HepG2 (cell line): ENCODE results near the gene CCL17. TPM values are rescaled to one million over a fixed set of nuclear protein-coding genes. Genes with fewer than 3 reads are reported as not detected.
A peak's percentile ranks its signal among the peaks of the same experiment; 100 is the strongest.

Experiments
- MZF1 ChIP-seq: sonication (generic); formaldehyde crosslinking; IDR thresholded peaks from 2 replicates; pipeline ENCODE4 v1.8.1; 2023; ENCODE audit warnings: mild to moderate bottlenecking, missing genetic modification reagents, borderline replicate concordance
- NR1H2 ChIP-seq: sonication (generic); formaldehyde crosslinking; IDR thresholded peaks from 2 replicates; pipeline ENCODE4 v1.8.1; 2022; ENCODE audit warnings: low read depth, missing genetic modification reagents, borderline replicate concordance
- ZC3H4 ChIP-seq: sonication (generic); formaldehyde crosslinking; IDR thresholded peaks from 2 replicates; pipeline ENCODE4 v1.4.0; 2020; ENCODE audit warnings: missing genetic modification reagents, borderline replicate concordance
- ZKSCAN8 ChIP-seq: IDR thresholded peaks from 2 replicates; pipeline ENCODE4 v1.6.1; 2016; ENCODE audit warnings: borderline replicate concordance, missing genetic modification reagents, missing compliant biosample characterization
- ZNF205 ChIP-seq: IDR thresholded peaks from 2 replicates; pipeline ENCODE4 v1.6.1; 2018; ENCODE audit warnings: missing biosample characterization, missing genetic modification reagents
- ZNF274 ChIP-seq: sonication (generic); formaldehyde crosslinking; IDR thresholded peaks from 2 replicates; pipeline ENCODE4 v1.5.1; 2020; ENCODE audit warnings: mild to moderate bottlenecking, missing genetic modification reagents
- ZNF607 ChIP-seq: sonication (generic); formaldehyde crosslinking; IDR thresholded peaks from 2 replicates; pipeline ENCODE4 v1.5.1; 2020; ENCODE audit warnings: missing genetic modification reagents, mild to moderate bottlenecking, borderline replicate concordance
- ZNF788 ChIP-seq: sonication (generic); formaldehyde crosslinking; IDR thresholded peaks from 2 replicates; pipeline ENCODE4 v1.5.0; 2020; ENCODE audit warnings: mild to moderate bottlenecking, missing genetic modification reagents, borderline replicate concordance
- ZNF790 ChIP-seq: sonication (generic); formaldehyde crosslinking; IDR thresholded peaks from 2 replicates; pipeline ENCODE4 v1.8.0; 2022; ENCODE audit warnings: missing genetic modification reagents, mild to moderate bottlenecking, borderline replicate concordance
- polyA plus RNA-seq, 8 experiments: library from polyadenylated mRNA; depleted of rRNA in 3 of 8; stranded (reverse) in 7 of 8; unstranded in 1 of 8; fragments of >200 nt; fragmentation: Illumina TruSeq in 4 of 8; extraction: Trizol in 4 of 8; gene quantifications; 2 replicates each; pipeline versions ENCODE4 v1.2.1 to v1.2.3, GENCODE V29; 2011 to 2016; ENCODE audit warnings: low read depth in 4 of 8, missing spikeins in 1 of 8, mixed read lengths in 1 of 8; ENCODE audit not compliant: insufficient read depth in 1 of 8
- total RNA-seq, 5 experiments: library from RNA; depleted of rRNA; stranded (reverse); fragments of >200 nt; fragmentation: Illumina TruSeq; extraction: Trizol; gene quantifications; 2 replicates each; pipeline ENCODE4 v1.2.3, GENCODE V29; 2016; ENCODE audit warnings: low read depth in 1 of 5
- TF ChIP-seq, protein P1 (sequence below): sonication (generic); formaldehyde crosslinking; IDR thresholded peaks from 2 replicates; pipeline ENCODE4 v1.4.0; 2020; ENCODE audit warnings: missing genetic modification reagents
- TF ChIP-seq, protein P2 (sequence below): sonication (generic); formaldehyde crosslinking; IDR thresholded peaks from 2 replicates; pipeline ENCODE4 v1.5.0; 2020; ENCODE audit warnings: missing genetic modification reagents
- TF ChIP-seq, protein P3 (sequence below): sonication (generic); formaldehyde crosslinking; conservative IDR thresholded peaks from 2 replicates; pipeline ENCODE4 v1.4.0; 2020; ENCODE audit warnings: mild to moderate bottlenecking, missing genetic modification reagents, moderate library complexity
- TF ChIP-seq, protein P4 (sequence below): fragments of 450-650 bp; IDR thresholded peaks from 2 replicates; pipeline ENCODE4 v1.6.1; 2016
- TF ChIP-seq, protein P5 (sequence below): sonication (generic); formaldehyde crosslinking; IDR thresholded peaks from 2 replicates; pipeline ENCODE4 v1.4.0; 2020; ENCODE audit warnings: missing genetic modification reagents
- TF ChIP-seq, protein P6 (sequence below): sonication (generic); formaldehyde crosslinking; IDR thresholded peaks from 2 replicates; pipeline ENCODE4 v1.5.0; 2020; ENCODE audit warnings: mild to moderate bottlenecking, missing genetic modification reagents

Gene CCL17
- total and polyA plus RNA-seq, 2 of the 13 experiments (the other 11 are each of a cell fraction or from before 2014, with no cell fraction given), result not detected

DNA sequence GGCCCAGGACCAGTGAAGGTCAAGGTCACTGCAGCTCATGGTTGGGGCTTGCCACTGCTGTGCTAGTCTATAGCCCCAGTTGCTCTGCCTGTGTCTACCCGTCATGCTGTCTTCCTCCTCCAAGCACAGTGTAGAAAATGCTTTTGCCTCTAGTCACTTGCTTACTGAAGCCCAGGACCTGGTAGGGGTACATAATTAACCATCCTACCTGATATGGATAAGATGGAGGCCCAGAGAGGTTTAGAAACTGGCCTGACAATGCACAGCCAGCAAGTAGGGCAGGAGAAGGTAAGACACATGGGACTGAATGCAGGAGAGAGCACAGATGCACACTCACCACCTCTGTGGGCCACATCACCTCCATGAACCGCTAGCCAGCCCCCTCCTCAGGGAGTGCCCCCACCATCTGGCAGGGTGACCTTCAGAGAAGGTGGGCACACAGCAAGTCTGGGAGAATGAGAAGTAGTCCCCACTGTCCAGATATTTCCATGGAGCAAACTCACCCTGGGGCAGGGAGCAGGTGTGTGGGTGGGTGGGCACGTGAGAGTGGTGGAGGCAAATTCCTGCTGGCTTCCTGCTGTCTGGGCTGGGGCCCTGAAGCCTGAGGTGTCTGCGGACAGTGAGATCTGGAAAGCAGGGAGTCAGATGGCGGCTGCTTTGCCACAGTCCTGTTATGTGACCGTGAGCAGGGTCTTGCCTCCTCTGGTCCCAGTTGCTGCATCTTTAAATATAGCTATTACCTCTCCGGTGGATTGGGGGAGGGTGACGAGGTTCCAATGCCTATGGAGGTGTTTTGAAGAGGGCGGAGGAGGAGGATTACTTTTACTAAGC, 31.2 kb upstream of the CCL17 start (continued):
- TF ChIP-seq, protein P1, sequence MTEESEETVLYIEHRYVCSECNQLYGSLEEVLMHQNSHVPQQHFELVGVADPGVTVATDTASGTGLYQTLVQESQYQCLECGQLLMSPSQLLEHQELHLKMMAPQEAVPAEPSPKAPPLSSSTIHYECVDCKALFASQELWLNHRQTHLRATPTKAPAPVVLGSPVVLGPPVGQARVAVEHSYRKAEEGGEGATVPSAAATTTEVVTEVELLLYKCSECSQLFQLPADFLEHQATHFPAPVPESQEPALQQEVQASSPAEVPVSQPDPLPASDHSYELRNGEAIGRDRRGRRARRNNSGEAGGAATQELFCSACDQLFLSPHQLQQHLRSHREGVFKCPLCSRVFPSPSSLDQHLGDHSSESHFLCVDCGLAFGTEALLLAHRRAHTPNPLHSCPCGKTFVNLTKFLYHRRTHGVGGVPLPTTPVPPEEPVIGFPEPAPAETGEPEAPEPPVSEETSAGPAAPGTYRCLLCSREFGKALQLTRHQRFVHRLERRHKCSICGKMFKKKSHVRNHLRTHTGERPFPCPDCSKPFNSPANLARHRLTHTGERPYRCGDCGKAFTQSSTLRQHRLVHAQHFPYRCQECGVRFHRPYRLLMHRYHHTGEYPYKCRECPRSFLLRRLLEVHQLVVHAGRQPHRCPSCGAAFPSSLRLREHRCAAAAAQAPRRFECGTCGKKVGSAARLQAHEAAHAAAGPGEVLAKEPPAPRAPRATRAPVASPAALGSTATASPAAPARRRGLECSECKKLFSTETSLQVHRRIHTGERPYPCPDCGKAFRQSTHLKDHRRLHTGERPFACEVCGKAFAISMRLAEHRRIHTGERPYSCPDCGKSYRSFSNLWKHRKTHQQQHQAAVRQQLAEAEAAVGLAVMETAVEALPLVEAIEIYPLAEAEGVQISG (CRISPR knock-in tag), result peak; percentile 23; the same call in 1 of the 2 replicates
- TF ChIP-seq ZNF607 (no peak), ZNF788 (CRISPR knock-in tag) (0 out of 2 replicates have a peak, but pooled peaks have one; percentile 90), ZNF205 (CRISPR knock-in tag) (peak; percentile 92), ZC3H4 (CRISPR knock-in tag) (0 out of 2 replicates have a peak, but pooled peaks have one; percentile 40), ZNF790 (CRISPR knock-in tag) (no peak), NR1H2 (CRISPR knock-in tag) (peak; percentile 29; the same call in 1 of the 2 replicates), ZKSCAN8 (CRISPR knock-in tag) (peak; percentile 1; the same call in 1 of the 2 replicates), ZNF274 (peak; percentile 2; the same call in 1 of the 2 replicates), MZF1 (CRISPR knock-in tag) (no peak)
- TF ChIP-seq, protein P2, sequence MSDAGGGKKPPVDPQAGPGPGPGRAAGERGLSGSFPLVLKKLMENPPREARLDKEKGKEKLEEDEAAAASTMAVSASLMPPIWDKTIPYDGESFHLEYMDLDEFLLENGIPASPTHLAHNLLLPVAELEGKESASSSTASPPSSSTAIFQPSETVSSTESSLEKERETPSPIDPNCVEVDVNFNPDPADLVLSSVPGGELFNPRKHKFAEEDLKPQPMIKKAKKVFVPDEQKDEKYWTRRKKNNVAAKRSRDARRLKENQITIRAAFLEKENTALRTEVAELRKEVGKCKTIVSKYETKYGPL (CRISPR knock-in tag), result 0 out of 2 replicates have a peak, but pooled peaks have one; percentile 1
- TF ChIP-seq, protein P3, sequence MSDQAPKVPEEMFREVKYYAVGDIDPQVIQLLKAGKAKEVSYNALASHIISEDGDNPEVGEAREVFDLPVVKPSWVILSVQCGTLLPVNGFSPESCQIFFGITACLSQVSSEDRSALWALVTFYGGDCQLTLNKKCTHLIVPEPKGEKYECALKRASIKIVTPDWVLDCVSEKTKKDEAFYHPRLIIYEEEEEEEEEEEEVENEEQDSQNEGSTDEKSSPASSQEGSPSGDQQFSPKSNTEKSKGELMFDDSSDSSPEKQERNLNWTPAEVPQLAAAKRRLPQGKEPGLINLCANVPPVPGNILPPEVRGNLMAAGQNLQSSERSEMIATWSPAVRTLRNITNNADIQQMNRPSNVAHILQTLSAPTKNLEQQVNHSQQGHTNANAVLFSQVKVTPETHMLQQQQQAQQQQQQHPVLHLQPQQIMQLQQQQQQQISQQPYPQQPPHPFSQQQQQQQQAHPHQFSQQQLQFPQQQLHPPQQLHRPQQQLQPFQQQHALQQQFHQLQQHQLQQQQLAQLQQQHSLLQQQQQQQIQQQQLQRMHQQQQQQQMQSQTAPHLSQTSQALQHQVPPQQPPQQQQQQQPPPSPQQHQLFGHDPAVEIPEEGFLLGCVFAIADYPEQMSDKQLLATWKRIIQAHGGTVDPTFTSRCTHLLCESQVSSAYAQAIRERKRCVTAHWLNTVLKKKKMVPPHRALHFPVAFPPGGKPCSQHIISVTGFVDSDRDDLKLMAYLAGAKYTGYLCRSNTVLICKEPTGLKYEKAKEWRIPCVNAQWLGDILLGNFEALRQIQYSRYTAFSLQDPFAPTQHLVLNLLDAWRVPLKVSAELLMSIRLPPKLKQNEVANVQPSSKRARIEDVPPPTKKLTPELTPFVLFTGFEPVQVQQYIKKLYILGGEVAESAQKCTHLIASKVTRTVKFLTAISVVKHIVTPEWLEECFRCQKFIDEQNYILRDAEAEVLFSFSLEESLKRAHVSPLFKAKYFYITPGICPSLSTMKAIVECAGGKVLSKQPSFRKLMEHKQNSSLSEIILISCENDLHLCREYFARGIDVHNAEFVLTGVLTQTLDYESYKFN (CRISPR knock-in tag), result no peak; the same call in 1 of the 2 replicates
- TF ChIP-seq, protein P4, sequence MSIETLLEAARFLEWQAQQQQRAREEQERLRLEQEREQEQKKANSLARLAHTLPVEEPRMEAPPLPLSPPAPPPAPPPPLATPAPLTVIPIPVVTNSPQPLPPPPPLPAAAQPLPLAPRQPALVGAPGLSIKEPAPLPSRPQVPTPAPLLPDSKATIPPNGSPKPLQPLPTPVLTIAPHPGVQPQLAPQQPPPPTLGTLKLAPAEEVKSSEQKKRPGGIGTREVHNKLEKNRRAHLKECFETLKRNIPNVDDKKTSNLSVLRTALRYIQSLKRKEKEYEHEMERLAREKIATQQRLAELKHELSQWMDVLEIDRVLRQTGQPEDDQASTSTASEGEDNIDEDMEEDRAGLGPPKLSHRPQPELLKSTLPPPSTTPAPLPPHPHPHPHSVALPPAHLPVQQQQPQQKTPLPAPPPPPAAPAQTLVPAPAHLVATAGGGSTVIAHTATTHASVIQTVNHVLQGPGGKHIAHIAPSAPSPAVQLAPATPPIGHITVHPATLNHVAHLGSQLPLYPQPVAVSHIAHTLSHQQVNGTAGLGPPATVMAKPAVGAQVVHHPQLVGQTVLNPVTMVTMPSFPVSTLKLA, result peak; percentile 16; the same call in 1 of the 2 replicates
- TF ChIP-seq, protein P5, sequence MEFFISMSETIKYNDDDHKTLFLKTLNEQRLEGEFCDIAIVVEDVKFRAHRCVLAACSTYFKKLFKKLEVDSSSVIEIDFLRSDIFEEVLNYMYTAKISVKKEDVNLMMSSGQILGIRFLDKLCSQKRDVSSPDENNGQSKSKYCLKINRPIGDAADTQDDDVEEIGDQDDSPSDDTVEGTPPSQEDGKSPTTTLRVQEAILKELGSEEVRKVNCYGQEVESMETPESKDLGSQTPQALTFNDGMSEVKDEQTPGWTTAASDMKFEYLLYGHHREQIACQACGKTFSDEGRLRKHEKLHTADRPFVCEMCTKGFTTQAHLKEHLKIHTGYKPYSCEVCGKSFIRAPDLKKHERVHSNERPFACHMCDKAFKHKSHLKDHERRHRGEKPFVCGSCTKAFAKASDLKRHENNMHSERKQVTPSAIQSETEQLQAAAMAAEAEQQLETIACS (CRISPR knock-in tag), result 0 out of 2 replicates have a peak, but pooled peaks have one; percentile 17
- TF ChIP-seq, protein P6, sequence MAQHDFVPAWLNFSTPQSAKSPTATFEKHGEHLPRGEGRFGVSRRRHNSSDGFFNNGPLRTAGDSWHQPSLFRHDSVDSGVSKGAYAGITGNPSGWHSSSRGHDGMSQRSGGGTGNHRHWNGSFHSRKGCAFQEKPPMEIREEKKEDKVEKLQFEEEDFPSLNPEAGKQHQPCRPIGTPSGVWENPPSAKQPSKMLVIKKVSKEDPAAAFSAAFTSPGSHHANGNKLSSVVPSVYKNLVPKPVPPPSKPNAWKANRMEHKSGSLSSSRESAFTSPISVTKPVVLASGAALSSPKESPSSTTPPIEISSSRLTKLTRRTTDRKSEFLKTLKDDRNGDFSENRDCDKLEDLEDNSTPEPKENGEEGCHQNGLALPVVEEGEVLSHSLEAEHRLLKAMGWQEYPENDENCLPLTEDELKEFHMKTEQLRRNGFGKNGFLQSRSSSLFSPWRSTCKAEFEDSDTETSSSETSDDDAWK (CRISPR knock-in tag), result no peak
